Effector memory CD4-positive, alpha-beta T cell (primary cell): ENCODE measurements around the gene PARD3B.

Experiments used
- DNase-seq, 3 donors: peaks; one replicate each; pipeline ENCODE4 v3.0.0-alpha.2; 2020
- H3K27ac ChIP-seq: 2 replicates; pipeline ENCODE4 v1.7.0; 2013; ENCODE audit warnings: mild to moderate bottlenecking, low read length, moderate library complexity; ENCODE audit not compliant: insufficient read depth, poor library complexity, severe bottlenecking
- H3K27me3 ChIP-seq: replicated peaks from 2 replicates; pipeline ENCODE4 v1.7.0; 2013; ENCODE audit warnings: mild to moderate bottlenecking, low read length; ENCODE audit not compliant: insufficient read depth, control insufficient read depth, poor library complexity, severe bottlenecking
- H3K36me3 ChIP-seq: 2 replicates; pipeline ENCODE4 v1.7.0; 2013; ENCODE audit warnings: mild to moderate bottlenecking, low read length, moderate library complexity; ENCODE audit not compliant: control insufficient read depth, insufficient read depth
- H3K4me1 ChIP-seq: 2 replicates; pipeline ENCODE4 v1.7.0; 2013; ENCODE audit warnings: low read length, mild to moderate bottlenecking; ENCODE audit not compliant: control insufficient read depth, insufficient read depth, poor library complexity, severe bottlenecking
- H3K4me3 ChIP-seq: 2 replicates; pipeline ENCODE4 v1.7.0; 2013; ENCODE audit warnings: low read length, low read depth, mild to moderate bottlenecking; ENCODE audit not compliant: insufficient read depth, poor library complexity, severe bottlenecking
- H3K9me3 ChIP-seq: 2 replicates; pipeline ENCODE4 v1.7.0; 2013; ENCODE audit warnings: mild to moderate bottlenecking, low read length, moderate library complexity; ENCODE audit not compliant: control insufficient read depth

PARD3B gene

GRCh38 chr2:205524656-205525055 is 979.4 kb downstream of the PARD3B start:
- H3K4me3 ChIP-seq: no peak overlapping the region
- H3K27ac ChIP-seq: no peak overlapping the region
- no peak for DNase-seq
- H3K27me3 ChIP-seq: no peaks in the 10 kb centered on the region
- H3K9me3 ChIP-seq: no peaks in the 10 kb centered on the region
- H3K36me3 ChIP-seq: no peaks in the 10 kb centered on the region
- H3K4me1 ChIP-seq: no peaks in the 10 kb centered on the region

- H3K4me1 ChIP-seq: no peaks in the 10 kb centered on the region
- no peaks in the 10 kb centered on the region for H3K27me3 ChIP-seq
- H3K27ac ChIP-seq: no peak overlapping the region
- no peak for DNase-seq
- H3K36me3 ChIP-seq: no peaks in the 10 kb centered on the region
- no peaks in the 10 kb centered on the region for H3K9me3 ChIP-seq
- H3K4me3 ChIP-seq: no peak overlapping the region
Observed at GRCh38 chr2:205527801-205528200, 982.5 kb downstream of the PARD3B start.

DNA sequence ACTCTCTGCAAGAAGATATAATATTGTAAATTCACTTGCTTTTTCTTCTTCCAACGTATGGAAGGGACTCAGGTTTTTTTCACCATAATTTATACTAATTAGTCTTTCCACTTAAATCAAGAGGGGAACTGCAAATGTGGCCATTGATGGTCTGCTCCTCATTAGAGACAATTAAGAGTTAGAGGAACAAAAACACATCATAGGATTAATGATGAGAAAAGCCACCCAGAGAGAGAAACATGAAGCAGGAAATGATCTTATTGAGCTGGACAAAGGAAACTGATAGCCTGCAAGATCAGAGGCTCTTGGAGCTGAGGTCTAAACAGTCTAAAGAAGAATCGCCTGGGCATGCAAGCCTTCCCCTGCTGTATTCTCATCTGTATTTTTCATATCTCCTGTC is 985.8 kb downstream of the PARD3B start:
- Histone ChIP-seq H3K4me1 (no peaks in the 10 kb centered on the region), H3K36me3 (no peaks in the 10 kb centered on the region), H3K27me3 (no peaks in the 10 kb centered on the region), H3K9me3 (no peaks in the 10 kb centered on the region), H3K4me3 (no peak overlapping the region), H3K27ac (no peak overlapping the region)
- DNase-seq: no peak

- no peaks in the 10 kb centered on the region for H3K36me3 ChIP-seq
- DNase-seq: no peak
- no peaks in the 10 kb centered on the region for H3K4me1 ChIP-seq
- no peaks in the 10 kb centered on the region for H3K27me3 ChIP-seq
- no peak overlapping the region for H3K4me3 ChIP-seq
- H3K27ac ChIP-seq: no peak overlapping the region
- H3K9me3 ChIP-seq: no peaks in the 10 kb centered on the region
Observed at GRCh38 chr2:205531489-205532148, 986.3 kb downstream of the PARD3B start.

GRCh38 chr2:205535001-205535400 is 989.7 kb downstream of the PARD3B start:
- Histone ChIP-seq H3K9me3 (no peaks in the 10 kb centered on the region), H3K4me3 (no peak overlapping the region), H3K4me1 (no peaks in the 10 kb centered on the region), H3K36me3 (no peaks in the 10 kb centered on the region), H3K27ac (no peak overlapping the region), H3K27me3 (no peaks in the 10 kb centered on the region)
- no peak for DNase-seq

GRCh38 chr2:205539603-205540002 is 994.3 kb downstream of the PARD3B start:
- no peak overlapping the region for H3K27ac ChIP-seq
- no peak for DNase-seq

DNA sequence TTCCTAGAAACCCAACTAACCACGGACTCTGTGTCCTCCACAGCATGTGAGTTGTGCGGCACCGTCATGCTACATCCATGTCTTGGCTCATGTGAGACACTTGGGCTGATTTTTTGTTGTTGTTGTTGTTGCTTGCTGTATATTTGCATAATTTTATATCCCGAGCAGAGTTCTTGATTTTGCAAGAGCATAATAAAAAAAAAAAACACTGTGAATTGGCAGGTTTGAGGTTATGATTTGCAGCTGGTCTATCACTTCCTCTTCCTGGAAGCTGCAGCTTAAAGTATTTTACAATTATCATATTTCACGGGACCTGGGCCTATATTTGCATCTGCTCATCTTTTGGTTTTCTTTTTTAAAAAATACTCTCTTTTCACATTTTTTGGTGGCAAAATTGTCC is 994.8 kb downstream of the PARD3B start:
- H3K36me3 ChIP-seq: no peaks in the 10 kb centered on the region
- no peaks in the 10 kb centered on the region for H3K9me3 ChIP-seq
- no peak overlapping the region for H3K27ac ChIP-seq
- H3K27me3 ChIP-seq: no peaks in the 10 kb centered on the region
- H3K4me1 ChIP-seq: no peaks in the 10 kb centered on the region
- no peak overlapping the region for H3K4me3 ChIP-seq
- no peak for DNase-seq

More at GRCh38 chr2:205539603-205540002, 994.3 kb downstream of the PARD3B start:
- Histone ChIP-seq H3K27me3 (no peaks in the 10 kb centered on the region), H3K4me3 (no peak overlapping the region), H3K9me3 (no peaks in the 10 kb centered on the region), H3K36me3 (no peaks in the 10 kb centered on the region), H3K4me1 (no peaks in the 10 kb centered on the region)

- Histone ChIP-seq H3K4me1 (no peaks in the 10 kb centered on the region), H3K9me3 (no peaks in the 10 kb centered on the region)
- no peak for DNase-seq
Observed at GRCh38 chr2:205543262-205543843, 998.1 kb downstream of the PARD3B start.

GRCh38 chr2:205543937-205544702 is 998.8 kb downstream of the PARD3B start:
- H3K9me3 ChIP-seq: no peaks in the 10 kb centered on the region

More at GRCh38 chr2:205543262-205543843, 998.1 kb downstream of the PARD3B start:
- Histone ChIP-seq H3K4me3 (no peak overlapping the region), H3K27ac (no peak overlapping the region), H3K36me3 (no peaks in the 10 kb centered on the region), H3K27me3 (no peaks in the 10 kb centered on the region)

More at GRCh38 chr2:205543937-205544702, 998.8 kb downstream of the PARD3B start:
- Histone ChIP-seq H3K4me1 (no peaks in the 10 kb centered on the region), H3K4me3 (no peak overlapping the region), H3K27ac (no peak overlapping the region), H3K36me3 (no peaks in the 10 kb centered on the region), H3K27me3 (no peaks in the 10 kb centered on the region)
- no peak for DNase-seq
